Neuronal stem cell (in vitro differentiated cells): ENCODE measurements around the gene MED27.

ENCODE experiments used
- DNase-seq: peaks from one replicate; pipeline ENCODE4 v3.0.0-alpha.2; 2013; ENCODE audit warnings: low spot score
- H2AFZ ChIP-seq: one replicate; pipeline ENCODE4 v1.6.1; 2013; ENCODE audit warnings: mild to moderate bottlenecking, low read length, inconsistent platforms
- H2AK5ac ChIP-seq: 2 replicates; pipeline ENCODE4 v1.6.1; 2013; ENCODE audit warnings: low read depth, mild to moderate bottlenecking, inconsistent platforms, low read length, moderate library complexity, mixed read lengths
- H2BK120ac ChIP-seq: 2 replicates; pipeline ENCODE4 v1.6.1; 2013; ENCODE audit warnings: low read depth, mild to moderate bottlenecking, inconsistent platforms, low read length, moderate library complexity, mixed read lengths
- H2BK12ac ChIP-seq: one replicate; pipeline ENCODE4 v1.6.1; 2013; ENCODE audit warnings: low read length, inconsistent platforms
- H2BK15ac ChIP-seq: 2 replicates; pipeline ENCODE4 v1.6.1; 2013; ENCODE audit warnings: mild to moderate bottlenecking, low read length, inconsistent platforms, mixed read lengths
- H2BK5ac ChIP-seq: one replicate; pipeline ENCODE4 v1.6.1; 2013; ENCODE audit warnings: inconsistent platforms, mild to moderate bottlenecking, low read length, moderate library complexity
- H3K14ac ChIP-seq: one replicate; pipeline ENCODE4 v1.6.1; 2013; ENCODE audit warnings: low read length, inconsistent platforms
- H3K18ac ChIP-seq: 2 replicates; pipeline ENCODE4 v1.6.1; 2013; ENCODE audit warnings: low read length, inconsistent platforms
- H3K23ac ChIP-seq: 2 replicates; pipeline ENCODE4 v1.6.1; 2013; ENCODE audit warnings: low read depth, mild to moderate bottlenecking, mixed read lengths, low read length, inconsistent platforms; ENCODE audit not compliant: poor library complexity
- H3K27ac ChIP-seq: replicated peaks from 3 replicates; pipeline ENCODE4 v1.5.1; 2013; ENCODE audit warnings: low read length, inconsistent platforms
- H3K27me3 ChIP-seq, 3 experiments: 2 replicates each; pipeline ENCODE4 v1.6.1; 2013; ENCODE audit warnings: low read length in 3 of 3, mild to moderate bottlenecking in 2 of 3, inconsistent platforms in 1 of 3, low read depth in 1 of 3, mixed read lengths in 1 of 3, moderate library complexity in 1 of 3; ENCODE audit not compliant: control insufficient read depth in 3 of 3, insufficient read depth in 3 of 3
- H3K36me3 ChIP-seq, 2 donors: replicated peaks in 1 of 2; 2 replicates each; pipeline ENCODE4 v1.6.1; 2013; ENCODE audit warnings: low read length in 2 of 2; ENCODE audit not compliant: control insufficient read depth in 2 of 2, insufficient read depth in 2 of 2
- H3K4ac ChIP-seq: 2 replicates; pipeline ENCODE4 v1.6.1; 2013; ENCODE audit warnings: inconsistent platforms, mild to moderate bottlenecking, low read length, moderate library complexity
- H3K4me1 ChIP-seq, 2 donors: 1 replicate in 1 of 2; 2 replicates in 1 of 2; pipeline ENCODE4 v1.6.1; 2013; ENCODE audit warnings: low read length in 2 of 2, low read depth in 1 of 2; ENCODE audit not compliant: control insufficient read depth in 2 of 2, insufficient read depth in 1 of 2
- H3K4me2 ChIP-seq: one replicate; pipeline ENCODE4 v1.6.1; 2013; ENCODE audit warnings: mild to moderate bottlenecking, low read length, inconsistent platforms; ENCODE audit not compliant: insufficient read depth, poor library complexity, severe bottlenecking
- H3K4me3 ChIP-seq, 2 donors: 2 replicates each; pipeline ENCODE4 v1.5.1; 2013; ENCODE audit warnings: low read length in 2 of 2, mild to moderate bottlenecking in 2 of 2, inconsistent platforms in 1 of 2, moderate library complexity in 1 of 2
- H3K79me1 ChIP-seq: one replicate; pipeline ENCODE4 v1.6.1; 2013; ENCODE audit warnings: low read depth, mild to moderate bottlenecking, inconsistent platforms, low read length, moderate library complexity
- H3K9ac ChIP-seq: one replicate; pipeline ENCODE4 v1.6.1; 2013; ENCODE audit warnings: mild to moderate bottlenecking, low read depth, low read length, inconsistent platforms; ENCODE audit not compliant: poor library complexity
- H3K9me3 ChIP-seq, 2 donors: replicated peaks in 1 of 2; 2 replicates each; pipeline versions ENCODE3 to v1.6.1; 2013; ENCODE audit warnings: low read length in 2 of 2, mild to moderate bottlenecking in 2 of 2, inconsistent platforms in 1 of 2, low read depth in 1 of 2, mixed read lengths in 1 of 2, moderate library complexity in 1 of 2; ENCODE audit not compliant: control insufficient read depth in 2 of 2, insufficient read depth in 1 of 2
- H4K8ac ChIP-seq: one replicate; pipeline ENCODE4 v1.6.1; 2013; ENCODE audit warnings: low read depth, mild to moderate bottlenecking, inconsistent platforms, low read length, moderate library complexity
- H4K91ac ChIP-seq: one replicate; pipeline ENCODE4 v1.6.1; 2013; ENCODE audit warnings: low read length, low read depth, mild to moderate bottlenecking, inconsistent platforms; ENCODE audit not compliant: poor library complexity
- WGBS, 2 donors: extraction: QIAGEN DNeasy Blood & Tissue Kit; methylation state at CpG; one replicate each; pipeline ENCODE4 v1.1.7; 2013; ENCODE audit warnings: missing lambda C conversion rate in 2 of 2, mixed read lengths in 1 of 2; ENCODE audit not compliant: insufficient read length in 2 of 2, insufficient replicate concordance in 1 of 2; ENCODE audit errors: extremely low coverage in 2 of 2; 5-methylcytosine and 5-hydroxymethylcytosine counted together

Gene MED27

GRCh38 chr9:132036521-132036920 is 43.1 kb downstream of the MED27 start:
- no peak overlapping the region for H2BK120ac ChIP-seq
- H3K27me3 ChIP-seq = no peaks in the 10 kb centered on the region
- no peak overlapping the region for H2AK5ac ChIP-seq
- H3K36me3 ChIP-seq = no peaks in the 10 kb centered on the region
- H4K8ac ChIP-seq = no peak overlapping the region
- no peak overlapping the region for H3K14ac ChIP-seq
- H2BK15ac ChIP-seq = no peak overlapping the region
- no peak overlapping the region for H3K4me2 ChIP-seq
- DNase-seq = no peak
- no peak overlapping the region for H3K4ac ChIP-seq
- H3K18ac ChIP-seq = no peak overlapping the region
- no peak overlapping the region for H4K91ac ChIP-seq
- no peak overlapping the region for H2BK12ac ChIP-seq
- H2AFZ ChIP-seq = no peak overlapping the region
- no peak overlapping the region for H3K9ac ChIP-seq
- H3K27ac ChIP-seq = no peak overlapping the region
- no peak overlapping the region for H3K4me3 ChIP-seq
- no CpG with 5 or more reads among the region's 5 CpGs for WGBS, 2 donors
- H3K79me1 ChIP-seq = no peaks in the 10 kb centered on the region
- H3K23ac ChIP-seq = no peak overlapping the region
- H3K9me3 ChIP-seq = no peaks in the 10 kb centered on the region
- peaks cover 6 to 38% of the 10 kb centered on the region in 2 donors for H3K4me1 ChIP-seq
- H2BK5ac ChIP-seq = no peak overlapping the region

- Histone ChIP-seq H2BK120ac (no peak overlapping the region), H3K4me1 (peaks cover 6 to 43% of the 10 kb centered on the region in 2 donors), H3K4me3 (no peak overlapping the region), H2BK12ac (no peak overlapping the region), H2BK15ac (no peak overlapping the region), H3K14ac (no peak overlapping the region), H2BK5ac (no peak overlapping the region), H3K9ac (no peak overlapping the region), H4K8ac (no peak overlapping the region), H3K27ac (no peak overlapping the region), H3K36me3 (no peaks in the 10 kb centered on the region), H3K9me3 (no peaks in the 10 kb centered on the region), H4K91ac (no peak overlapping the region), H3K79me1 (no peaks in the 10 kb centered on the region), H3K18ac (no peak overlapping the region), H2AFZ (no peak overlapping the region), H3K27me3 (no peaks in the 10 kb centered on the region), H3K23ac (no peak overlapping the region), H3K4ac (no peak overlapping the region), H2AK5ac (no peak overlapping the region), H3K4me2 (no peak overlapping the region)
- DNase-seq = no peak
- no CpG with 5 or more reads among the region's 1 CpG for WGBS, 2 donors
Observed at GRCh38 chr9:132035679-132036078, 44.0 kb downstream of the MED27 start.

GRCh38 chr9:132032238-132032950 is 47.3 kb downstream of the MED27 start:
- Histone ChIP-seq H3K27me3 (no peaks in the 10 kb centered on the region), H2BK120ac (no peak overlapping the region), H3K4me2 (no peak overlapping the region), H3K23ac (no peak overlapping the region), H4K8ac (no peak overlapping the region), H3K27ac (no peak overlapping the region), H3K4me3 (no peak overlapping the region), H2BK12ac (no peak overlapping the region), H3K4me1 (peaks cover 8 to 51% of the 10 kb centered on the region in 2 donors), H3K79me1 (peaks cover 2% of the 10 kb centered on the region), H3K9me3 (no peaks in the 10 kb centered on the region), H2BK15ac (no peak overlapping the region), H3K9ac (no peak overlapping the region), H2BK5ac (no peak overlapping the region), H2AFZ (no peak overlapping the region), H3K4ac (no peak overlapping the region), H4K91ac (no peak overlapping the region), H3K18ac (no peak overlapping the region), H3K36me3 (no peaks in the 10 kb centered on the region), H3K14ac (no peak overlapping the region), H2AK5ac (no peak overlapping the region)
- DNase-seq = no peak
- WGBS, 2 donors = no CpG with 5 or more reads among the region's 5 CpGs

- no peak overlapping the region for H4K8ac ChIP-seq
- no peak overlapping the region for H3K4ac ChIP-seq
- no peak overlapping the region for H3K27ac ChIP-seq
- H2AK5ac ChIP-seq = no peak overlapping the region
- H3K4me2 ChIP-seq = no peak overlapping the region
- H3K4me3 ChIP-seq = no peak overlapping the region
- no peak overlapping the region for H3K23ac ChIP-seq
- no peak overlapping the region for H3K14ac ChIP-seq
- no peak overlapping the region for H4K91ac ChIP-seq
- no peak overlapping the region for H3K9ac ChIP-seq
- H3K9me3 ChIP-seq = no peaks in the 10 kb centered on the region
- H3K27me3 ChIP-seq = no peaks in the 10 kb centered on the region
- no peaks in the 10 kb centered on the region for H3K36me3 ChIP-seq
- no peak overlapping the region for H2BK5ac ChIP-seq
- H2BK15ac ChIP-seq = no peak overlapping the region
- no peak overlapping the region for H2BK12ac ChIP-seq
- WGBS, 2 donors = no CpG with 5 or more reads among the region's 10 CpGs
- no peak overlapping the region for H3K18ac ChIP-seq
- H3K79me1 ChIP-seq = peaks cover 2% of the 10 kb centered on the region
- no peak overlapping the region for H2AFZ ChIP-seq
- H3K4me1 ChIP-seq = peaks cover 10 to 50% of the 10 kb centered on the region in 2 donors
- no peak overlapping the region for H2BK120ac ChIP-seq
- DNase-seq = no peak
Observed at GRCh38 chr9:132031467-132032237, 48.0 kb downstream of the MED27 start.
